Thymus (tissue), 11 donors: Measurements from ENCODE around the gene ANKRD50. TPM values are rescaled to one million over a fixed set of nuclear protein-coding genes. Genes with fewer than 3 reads are reported as not detected.

Experiments
- DNase-seq, 9 donors: peaks; one replicate each; pipeline ENCODE4 v3.0.0-alpha.2; 2013; ENCODE audit warnings: low spot score in 9 of 9, low read depth in 6 of 9, missing footprints in 1 of 9
- H3K27ac ChIP-seq, 2 donors: one replicate each; pipeline ENCODE4 v1.5.1; 2013; ENCODE audit warnings: control low read depth in 1 of 2, low read depth in 1 of 2, low read length in 1 of 2, mild to moderate bottlenecking in 1 of 2, moderate library complexity in 1 of 2
- H3K27me3 ChIP-seq, 2 donors: one replicate each; pipeline ENCODE4 v1.5.1; 2013; ENCODE audit warnings: low read length in 1 of 2; ENCODE audit not compliant: control insufficient read depth in 2 of 2, insufficient read depth in 1 of 2
- H3K36me3 ChIP-seq, 2 donors: one replicate each; pipeline ENCODE4 v1.5.1; 2013; ENCODE audit warnings: low read length in 1 of 2, mild to moderate bottlenecking in 1 of 2, moderate library complexity in 1 of 2; ENCODE audit not compliant: control insufficient read depth in 2 of 2, insufficient read depth in 2 of 2
- H3K4me1 ChIP-seq, 2 donors: one replicate each; pipeline ENCODE4 v1.5.1; 2013; ENCODE audit warnings: low read length in 2 of 2; ENCODE audit not compliant: control insufficient read depth in 2 of 2, insufficient read depth in 2 of 2
- H3K4me3 ChIP-seq, 2 donors: one replicate each; pipeline ENCODE4 v1.5.1; 2013; ENCODE audit warnings: low read length in 2 of 2, control low read depth in 1 of 2, mild to moderate bottlenecking in 1 of 2
- H3K9me3 ChIP-seq, 2 donors: one replicate each; pipeline ENCODE4 v1.5.1; 2013; ENCODE audit warnings: low read length in 1 of 2, mild to moderate bottlenecking in 1 of 2; ENCODE audit not compliant: control insufficient read depth in 2 of 2, insufficient read depth in 1 of 2
- WGBS: extraction: QIAGEN DNeasy Blood & Tissue Kit; methylation state at CpG from one replicate; pipeline ENCODE4 v1.1.7; 2013; 5-methylcytosine and 5-hydroxymethylcytosine counted together
- polyA plus RNA-seq: library from polyadenylated mRNA; stranded (reverse); fragments of 200-250 nt; gene quantifications from one replicate; pipeline ENCODE4 v1.2.3, GENCODE V29; 2013
- total RNA-seq: library from RNA; stranded (reverse); fragments of 120-200 nt; gene quantifications from one replicate; pipeline ENCODE4 v1.2.4, GENCODE V29; 2013
- donor health status: healthy.

ANKRD50 gene
- total and polyA plus RNA-seq, 2 donors = 3.1 to 6.2 TPM

DNA sequence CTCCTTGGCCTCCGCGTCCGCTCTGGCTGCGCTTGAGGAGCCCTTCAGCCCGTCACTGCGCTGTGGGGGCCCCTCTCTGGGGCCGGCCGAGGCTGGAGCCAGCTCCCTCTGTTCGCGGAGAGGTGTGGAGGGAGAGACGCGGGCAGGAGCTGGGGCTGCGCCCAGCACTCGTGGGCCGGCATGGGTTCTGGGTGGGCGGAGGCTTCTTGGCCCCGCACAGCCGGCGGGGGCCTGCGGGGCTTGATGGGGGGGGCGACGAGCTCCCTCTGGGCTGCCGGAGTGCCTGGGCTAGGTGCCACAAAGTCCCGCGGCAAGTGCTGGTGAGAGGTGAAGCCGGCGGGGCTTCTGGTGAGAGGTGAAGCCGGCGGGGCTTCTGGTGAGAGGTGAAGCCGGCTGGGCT is 61.9 kb downstream of the ANKRD50 start:
- 98% methylated on average over 30 of the region's 30 CpGs for WGBS
- no peak overlapping the region for H3K4me3 ChIP-seq
- H3K4me1 ChIP-seq = no peaks in the 10 kb centered on the region
- peaks cover 0 to 3% of the 10 kb centered on the region in 2 donors for H3K9me3 ChIP-seq
- no peak for DNase-seq
- H3K27ac ChIP-seq = no peak overlapping the region
- no peaks in the 10 kb centered on the region for H3K36me3 ChIP-seq
- no peaks in the 10 kb centered on the region for H3K27me3 ChIP-seq

DNA sequence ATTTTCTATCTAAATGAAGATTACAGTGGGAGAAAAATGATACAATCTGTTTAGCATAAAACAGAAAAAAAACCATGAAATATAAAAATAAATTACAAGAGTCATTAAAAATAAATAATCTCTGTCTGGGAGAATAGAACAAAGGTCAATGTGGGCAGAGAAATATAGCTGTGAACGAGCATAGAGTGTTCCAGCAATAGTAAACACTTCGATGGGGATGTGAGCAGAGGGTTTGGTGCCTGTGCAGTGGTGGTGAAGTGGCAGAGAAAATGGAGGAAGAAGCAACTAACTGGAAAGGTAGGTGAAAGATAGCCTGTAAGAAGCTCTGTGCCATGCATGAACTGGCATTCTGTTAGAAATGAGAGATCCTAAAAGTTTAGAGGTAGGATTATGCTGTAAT is 64.9 kb downstream of the ANKRD50 start:
- Histone ChIP-seq H3K27me3 (no peaks in the 10 kb centered on the region), H3K9me3 (peaks cover 0 to 3% of the 10 kb centered on the region in 2 donors), H3K4me3 (no peak overlapping the region), H3K36me3 (no peaks in the 10 kb centered on the region), H3K4me1 (no peaks in the 10 kb centered on the region), H3K27ac (no peak overlapping the region)
- WGBS = 98% methylated on average over 2 of the region's 2 CpGs
- DNase-seq = no peak

DNA sequence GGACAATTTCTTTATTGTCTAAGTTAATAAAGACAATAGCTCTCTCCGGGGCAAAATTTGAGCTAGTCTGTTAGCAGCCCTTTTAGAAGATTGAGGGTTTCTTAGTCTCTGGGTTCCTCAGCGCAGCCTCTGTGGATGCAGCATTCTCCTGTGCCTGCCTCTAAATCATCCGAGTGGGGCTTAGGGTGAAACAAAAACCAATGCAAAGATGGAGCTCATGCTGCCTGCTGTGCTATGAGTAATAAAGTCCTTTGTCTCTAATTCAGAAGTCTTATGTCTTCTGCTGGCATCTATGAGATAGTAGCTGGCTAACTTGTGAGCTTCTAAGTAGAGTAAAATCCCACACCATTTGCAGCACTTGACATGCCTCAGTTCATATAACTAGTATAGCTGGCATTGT is 67.9 kb downstream of the ANKRD50 start:
- Histone ChIP-seq H3K36me3 (no peaks in the 10 kb centered on the region), H3K9me3 (no peaks in the 10 kb centered on the region), H3K4me3 (no peak overlapping the region), H3K4me1 (no peaks in the 10 kb centered on the region), H3K27ac (no peak overlapping the region), H3K27me3 (no peaks in the 10 kb centered on the region)
- WGBS = 96% methylated on average over 3 of the region's 3 CpGs
- no peak for DNase-seq

DNA sequence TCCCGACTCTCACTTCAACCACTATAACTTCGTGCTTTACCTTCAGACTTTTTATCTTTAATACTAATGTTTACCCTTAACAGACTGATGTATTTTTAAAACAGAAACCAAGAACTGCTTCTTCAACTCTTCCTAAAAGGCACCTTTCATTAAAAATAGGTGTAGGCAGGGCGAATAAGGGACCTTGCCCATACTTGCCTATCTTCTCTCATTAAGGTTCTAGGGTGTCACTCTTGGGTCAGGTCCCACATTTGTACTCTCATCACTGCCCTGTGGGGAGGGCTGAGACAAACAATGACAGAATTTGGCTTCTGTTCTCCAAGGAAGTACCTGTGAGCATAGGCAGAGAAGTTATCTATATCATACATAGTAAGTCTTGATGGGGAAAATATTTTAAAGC is 69.7 kb downstream of the ANKRD50 start:
- H3K4me3 ChIP-seq = no peak overlapping the region
- no peaks in the 10 kb centered on the region for H3K4me1 ChIP-seq
- 94% methylated on average over 3 of the region's 3 CpGs for WGBS
- no peaks in the 10 kb centered on the region for H3K27me3 ChIP-seq
- DNase-seq = peak in 1 of 9 donors; percentile 3
- no peaks in the 10 kb centered on the region for H3K36me3 ChIP-seq
- H3K27ac ChIP-seq = no peak overlapping the region
- H3K9me3 ChIP-seq = no peaks in the 10 kb centered on the region

DNA sequence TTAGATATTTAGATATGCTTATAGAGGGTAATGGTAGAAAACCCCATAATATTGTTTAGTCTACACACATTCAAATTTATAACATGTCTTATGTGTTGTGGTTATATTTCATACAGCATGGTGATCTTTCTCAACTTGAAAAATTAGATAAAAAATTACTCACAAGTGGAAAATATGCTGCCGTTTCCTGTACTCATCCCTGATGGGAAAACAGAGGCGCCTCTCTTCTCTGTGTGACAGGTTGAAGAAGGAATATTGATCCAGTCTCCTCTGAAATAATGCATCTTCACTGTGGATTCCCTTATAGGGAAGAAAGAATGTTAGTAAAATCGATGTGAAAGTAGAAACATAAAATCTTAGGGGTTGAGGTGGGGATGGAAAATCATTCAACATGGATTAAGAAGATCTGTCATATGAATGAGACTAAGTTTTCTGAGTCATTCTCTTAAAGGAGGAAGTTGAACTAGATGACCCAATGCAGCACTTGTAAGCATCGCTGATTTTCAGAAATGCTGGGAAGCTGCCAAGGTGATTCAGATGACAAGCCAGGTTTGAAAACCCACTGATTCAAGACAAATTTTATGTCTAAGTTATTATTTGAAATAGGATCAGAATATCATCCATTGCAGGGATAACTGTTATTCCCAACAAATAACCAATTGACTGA is 70.7 kb downstream of the ANKRD50 start:
- no peaks in the 10 kb centered on the region for H3K9me3 ChIP-seq
- peak in 1 of 9 donors; percentile 20 for DNase-seq
- no peaks in the 10 kb centered on the region for H3K27me3 ChIP-seq
- H3K27ac ChIP-seq = no peak overlapping the region
- H3K4me3 ChIP-seq = no peak overlapping the region
- 69% methylated on average over 4 of the region's 4 CpGs for WGBS
- no peaks in the 10 kb centered on the region for H3K36me3 ChIP-seq
- H3K4me1 ChIP-seq = no peaks in the 10 kb centered on the region

DNA sequence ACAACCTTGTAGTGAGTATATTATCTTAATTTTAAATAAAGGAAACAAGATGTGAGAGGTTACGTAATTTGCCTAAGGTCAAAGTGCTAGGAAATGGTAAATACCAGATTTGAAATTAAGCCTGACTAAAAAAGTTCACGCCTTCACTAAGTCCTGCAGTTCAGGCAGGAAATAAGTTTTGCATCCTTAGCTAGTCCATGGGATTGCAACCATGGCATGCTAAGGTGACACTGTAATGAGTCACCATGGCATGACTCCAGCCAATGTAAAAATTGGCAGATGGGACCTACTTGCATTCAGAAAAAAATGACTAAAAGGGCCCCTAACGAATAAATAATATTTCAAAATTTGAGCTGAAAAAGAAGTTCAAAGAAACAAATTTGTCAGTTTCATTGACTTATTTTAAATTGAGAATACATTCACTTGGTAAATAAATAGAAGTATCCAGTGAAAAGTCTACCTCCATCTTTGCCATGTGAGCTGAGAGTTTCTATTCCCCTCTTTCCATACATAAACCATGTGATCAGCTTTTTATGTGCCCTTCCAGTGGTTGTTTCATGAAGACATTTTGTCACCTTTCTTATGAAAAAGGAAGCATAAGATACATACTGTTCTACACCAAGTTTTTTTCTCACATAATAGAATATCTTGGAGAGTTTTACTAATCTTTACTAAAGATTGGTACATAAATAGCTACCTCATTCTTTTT is 72.4 kb downstream of the ANKRD50 start:
- Histone ChIP-seq H3K27me3 (no peaks in the 10 kb centered on the region), H3K9me3 (no peaks in the 10 kb centered on the region), H3K4me1 (no peaks in the 10 kb centered on the region), H3K36me3 (no peaks in the 10 kb centered on the region), H3K4me3 (no peak overlapping the region), H3K27ac (no peak overlapping the region)
- no peak for DNase-seq
- 97% methylated on average over 3 of the region's 3 CpGs for WGBS

DNA sequence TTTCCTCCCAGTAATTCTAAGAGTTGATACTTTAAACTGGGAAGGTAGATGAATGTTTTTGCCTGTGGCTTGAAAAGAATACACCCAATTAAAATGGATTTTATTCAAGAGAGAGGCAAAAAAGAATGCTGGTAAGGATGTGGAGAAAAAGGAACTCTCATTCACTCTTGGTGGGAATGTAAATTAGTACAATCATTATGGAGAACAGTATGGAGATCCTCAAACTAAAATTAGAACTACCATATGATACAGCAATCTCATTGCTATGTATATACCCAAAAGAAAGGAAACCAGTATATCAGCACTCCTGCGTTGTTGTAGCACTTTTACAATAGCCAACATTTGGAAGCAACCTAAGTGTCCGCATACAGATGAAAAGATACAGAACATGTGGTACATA is 75.2 kb downstream of the ANKRD50 start:
- Histone ChIP-seq H3K36me3 (no peaks in the 10 kb centered on the region), H3K27me3 (no peaks in the 10 kb centered on the region), H3K4me3 (no peak overlapping the region), H3K27ac (no peak overlapping the region), H3K9me3 (no peaks in the 10 kb centered on the region), H3K4me1 (no peaks in the 10 kb centered on the region)
- WGBS = 96% methylated on average over 2 of the region's 2 CpGs
- no peak for DNase-seq

DNA sequence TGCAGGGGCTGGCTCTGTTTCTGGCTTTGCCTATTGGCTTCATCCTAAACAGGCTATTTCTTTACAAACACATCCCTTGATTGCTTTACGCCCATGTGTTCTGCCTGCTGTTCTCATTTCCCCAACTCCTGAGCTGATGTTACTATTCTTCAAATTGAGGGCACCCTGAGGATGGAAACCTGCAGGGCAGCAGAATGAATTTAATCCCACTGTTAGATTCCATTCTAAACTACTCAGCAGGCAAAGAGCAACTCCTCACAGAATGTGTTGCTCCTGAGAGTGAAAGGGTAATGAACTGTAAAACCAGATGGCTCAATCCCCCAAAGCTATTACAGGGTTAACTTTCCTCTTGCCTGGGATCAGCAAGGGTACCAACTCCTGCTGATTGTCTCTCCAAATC is 75.7 kb downstream of the ANKRD50 start:
- no peaks in the 10 kb centered on the region for H3K4me1 ChIP-seq
- no peaks in the 10 kb centered on the region for H3K9me3 ChIP-seq
- H3K4me3 ChIP-seq = no peak overlapping the region
- no peak overlapping the region for H3K27ac ChIP-seq
- DNase-seq = no peak
- no peaks in the 10 kb centered on the region for H3K27me3 ChIP-seq
- no peaks in the 10 kb centered on the region for H3K36me3 ChIP-seq
- 92% methylated on average over 1 of the region's 1 CpG for WGBS

DNA sequence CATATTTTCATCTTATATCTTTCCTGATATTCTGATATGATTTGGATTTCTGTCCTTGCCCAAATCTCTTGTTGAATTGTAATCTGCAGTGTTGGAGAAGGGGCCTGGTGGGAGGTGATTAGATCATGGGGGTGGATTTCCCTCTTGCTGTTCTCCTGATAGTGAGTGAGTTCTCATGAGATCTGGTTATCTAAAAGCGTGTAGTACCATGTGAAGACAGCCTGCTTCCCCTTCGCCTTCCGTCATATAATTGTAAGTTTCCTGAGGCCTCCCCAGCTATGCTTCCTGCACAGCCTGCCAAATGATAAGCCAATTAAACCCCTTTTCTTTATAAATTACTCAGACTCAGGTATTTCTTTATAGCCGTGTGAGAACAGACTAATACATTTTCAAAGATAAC is 77.2 kb downstream of the ANKRD50 start:
- no peak overlapping the region for H3K27ac ChIP-seq
- H3K9me3 ChIP-seq = no peaks in the 10 kb centered on the region
- no peaks in the 10 kb centered on the region for H3K36me3 ChIP-seq
- H3K4me3 ChIP-seq = no peak overlapping the region
- no peaks in the 10 kb centered on the region for H3K27me3 ChIP-seq
- H3K4me1 ChIP-seq = no peaks in the 10 kb centered on the region
- WGBS = 95% methylated on average over 4 of the region's 4 CpGs
- DNase-seq = no peak
